ENCODE results near the gene CCNY.

The CCNY gene

GRCh38 chr10:35570397-35570796, 234.1 kb downstream of the CCNY start:
- TF ChIP-seq CTCF (conservative IDR thresholded peaks at IDR 0.05; ENCODE audit: control insufficient read depth, insufficient read depth, low read depth, low read length), result no peak
- H3K4me3 ChIP-seq (ENCODE audit: control insufficient read depth, low read depth, low read length), result no peak overlapping the region
- peak; percentile 30 for DNase-seq (ENCODE audit: low read depth)

- TF ChIP-seq CTCF (conservative IDR thresholded peaks at IDR 0.05; ENCODE audit: control insufficient read depth, insufficient read depth, low read depth, low read length), result no peak
- peak; percentile 48 for DNase-seq (ENCODE audit: low read depth)
- no peak overlapping the region for H3K4me3 ChIP-seq (ENCODE audit: control insufficient read depth, low read depth, low read length)
Measured at GRCh38 chr10:35572583-35572982, 236.3 kb downstream of the CCNY start.

GRCh38 chr10:35573796-35574195, 237.5 kb downstream of the CCNY start:
- DNase-seq (ENCODE audit: low read depth), result no peak
- H3K4me3 ChIP-seq (ENCODE audit: control insufficient read depth, low read depth, low read length), result no peak overlapping the region
- TF ChIP-seq CTCF (conservative IDR thresholded peaks at IDR 0.05; ENCODE audit: control insufficient read depth, insufficient read depth, low read depth, low read length), result no peak

GRCh38 chr10:35574924-35575352, 238.6 kb downstream of the CCNY start:
- DNase-seq (ENCODE audit: low read depth), result peak; percentile 95
- H3K4me3 ChIP-seq (ENCODE audit: control insufficient read depth, low read depth, low read length), result no peak overlapping the region
- TF ChIP-seq CTCF (conservative IDR thresholded peaks at IDR 0.05; ENCODE audit: control insufficient read depth, insufficient read depth, low read depth, low read length), result peak; percentile 46

- DNase-seq (ENCODE audit: low read depth), result no peak
- no peak for TF ChIP-seq CTCF (conservative IDR thresholded peaks at IDR 0.05; ENCODE audit: control insufficient read depth, insufficient read depth, low read depth, low read length)
- H3K4me3 ChIP-seq (ENCODE audit: control insufficient read depth, low read depth, low read length), result no peak overlapping the region
Measured at GRCh38 chr10:35575640-35576039, 239.3 kb downstream of the CCNY start.

- TF ChIP-seq CTCF (conservative IDR thresholded peaks at IDR 0.05; ENCODE audit: control insufficient read depth, insufficient read depth, low read depth, low read length), result no peak
- no peak overlapping the region for H3K4me3 ChIP-seq (ENCODE audit: control insufficient read depth, low read depth, low read length)
- no peak for DNase-seq (ENCODE audit: low read depth)
Measured at GRCh38 chr10:35576730-35577129, 240.4 kb downstream of the CCNY start.
